ENCODE measurements around the gene CFAP126.

GRCh38 chr1:161359291-161359690 is 8.4 kb downstream of the CFAP126 start:
- TF ChIP-seq CTCF (IDR thresholded peaks at IDR 0.05): no peak
- no peak for TF ChIP-seq EZH2 (IDR thresholded peaks at IDR 0.05; ENCODE audit: borderline replicate concordance, insufficient read depth, low read depth, low read length, poor library complexity, severe bottlenecking)

Measured in B cell (primary cell).